ENCODE data around the gene TMEM245.

DNA sequence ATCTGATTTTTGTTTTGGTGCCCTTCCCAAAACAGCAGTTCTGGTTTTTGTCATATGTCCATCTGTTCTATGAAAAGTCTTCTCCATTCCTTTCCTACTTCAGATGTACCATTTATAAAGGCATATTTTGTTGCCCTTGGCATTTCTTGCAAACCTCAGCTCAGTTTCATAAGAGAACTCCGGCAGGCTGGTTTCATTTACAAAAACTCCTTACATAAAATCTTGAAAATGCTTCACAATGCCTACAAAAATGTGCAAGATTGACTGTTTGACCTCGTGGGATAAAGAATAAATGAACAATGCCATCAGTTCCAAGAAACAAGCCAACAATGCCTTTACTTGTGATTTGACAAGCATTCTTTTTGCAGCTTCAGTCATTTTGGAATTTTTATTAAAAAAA is 67.3 kb downstream of the TMEM245 start:
- TF ChIP-seq CTCF (IDR thresholded peaks at IDR 0.05), result no peak
- TF ChIP-seq EP300 (IDR thresholded peaks at IDR 0.05), result no peak
